SK-N-MC (cell line): Measurements from ENCODE around the gene STARD4.

Experiments
- EZH2 ChIP-seq: fragments of 200-600 bp; sonication (generic); IDR thresholded peaks from one replicate; pipeline ENCODE4 v1.6.1; 2017; ENCODE audit warnings: antibody characterized with exemption
- POLR2AphosphoS5 ChIP-seq: IDR thresholded peaks from 2 replicates; pipeline ENCODE4 v1.6.1; 2012; ENCODE audit warnings: mild to moderate bottlenecking, low read depth, low read length, borderline replicate concordance

DNA sequence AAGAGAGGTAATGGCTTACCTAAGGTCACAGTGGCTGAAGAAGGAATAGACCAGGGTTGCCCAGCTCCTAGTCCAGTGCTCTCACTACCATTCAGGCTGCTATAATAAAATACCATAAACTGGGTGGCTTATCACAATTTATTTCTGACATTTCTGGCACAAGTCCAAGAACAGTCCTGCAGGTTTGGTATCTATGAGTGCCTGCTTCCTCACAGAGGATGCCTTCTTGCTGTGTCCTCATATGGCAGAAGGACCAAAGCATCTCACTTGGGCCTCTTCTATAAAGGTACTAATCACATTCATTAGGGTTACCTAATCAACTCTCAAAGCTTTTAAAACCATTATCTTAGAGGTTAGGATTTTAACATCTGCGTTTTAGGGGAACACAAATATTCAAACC is 17.2 kb downstream of the STARD4 start:
- TF ChIP-seq EZH2 (no peak), POLR2AphosphoS5 (no peak)
